ENCODE results near the gene RHBDF1. TPM values are rescaled to one million over a fixed set of nuclear protein-coding genes. Genes with fewer than 3 reads are reported as not detected.

RHBDF1 gene
- total and polyA plus RNA-seq, 10 of the 15 experiments (the other 5 are each of a cell fraction or from before 2014, with no cell fraction given), result 0.04 to 0.85 (median 0.36) TPM; not detected in 3

GRCh38 chr16:88613-89012, 16.2 kb upstream of the RHBDF1 start:
- H3K79me2 ChIP-seq (ENCODE audit: control insufficient read depth, insufficient read depth, low read length), result no peaks in the 10 kb centered on the region
- BruUV-seq (replicated peaks), result no TSS peak
- H3K9ac ChIP-seq (ENCODE audit: control insufficient read depth, insufficient read depth, low read length), result no peak overlapping the region
- in situ Hi-C loops (cut with MboI) (no loop called here), intact Hi-C loops (cut with micrococcal nuclease; ENCODE audit: unreplicated experiment) (no loop called here)
- POLR2A ChIA-PET, result no interaction called here
- peaks cover 5 to 23% of the 10 kb centered on the region in 2 experiments; a peak in 3 of 4 replicates for H3K36me3 ChIP-seq (ENCODE audit: control insufficient read depth in 2 of 2, insufficient read depth in 2 of 2, low read length in 1 of 2)
- H2AFZ ChIP-seq (ENCODE audit: control insufficient read depth, low read depth, low read length), result no peak overlapping the region
- CTCF ChIA-PET, result no interaction called here
- DNase-seq (ENCODE audit: low read depth, low spot score), result no peak
- H3K27ac ChIP-seq (ENCODE audit: control insufficient read depth, insufficient read depth), result no peak overlapping the region
- TF ChIP-seq POLR2A (IDR thresholded peaks at IDR 0.05; ENCODE audit: low read depth, low read length) (peak; percentile 55), STAT3 (IDR thresholded peaks at IDR 0.05; ENCODE audit: low read depth, low read length) (no peak)
- H4K20me1 ChIP-seq (ENCODE audit: control insufficient read depth, insufficient read depth), result no peaks in the 10 kb centered on the region
- H3K27me3 ChIP-seq (replicated peaks in 1 of 2; ENCODE audit: control insufficient read depth in 2 of 2, insufficient read depth in 2 of 2, low read length in 1 of 2), result no peaks in the 10 kb centered on the region
- H3K4me3 ChIP-seq, result no peak overlapping the region
- FAIRE-seq, result no peak
- RAD21 ChIA-PET (ENCODE audit: unreplicated experiment), result no interaction called here
- SMC1A ChIA-PET (ENCODE audit: uncharacterized antibody, unreplicated experiment), result no interaction called here
- 94% methylated on average over 14 of the region's 14 CpGs for WGBS (ENCODE audit: insufficient coverage, insufficient replicate concordance, low lambda C conversion rate, missing lambda C conversion rate)
- H3K4me1 ChIP-seq (ENCODE audit: control insufficient read depth, insufficient read depth, low read length), result peaks cover 17% of the 10 kb centered on the region
- no peaks in the 10 kb centered on the region for H3K9me3 ChIP-seq (replicated peaks; ENCODE audit: control insufficient read depth, insufficient read depth, low read length)
- no peak for ATAC-seq
- H3K4me2 ChIP-seq (ENCODE audit: control insufficient read depth, insufficient read depth), result no peak overlapping the region

- H3K4me1 ChIP-seq (ENCODE audit: control insufficient read depth, insufficient read depth, low read length), result peaks cover 17% of the 10 kb centered on the region
- BruUV-seq (replicated peaks), result no TSS peak
- H3K27me3 ChIP-seq (replicated peaks in 1 of 2; ENCODE audit: control insufficient read depth in 2 of 2, insufficient read depth in 2 of 2, low read length in 1 of 2), result no peaks in the 10 kb centered on the region
- POLR2A ChIA-PET, result interaction anchor here (0.5 to 0.9 kb wide), 2 partner anchors 11 to 45 kb away, joined by 3 read pairs; no protein-coding TSS in a partner anchor
- no peaks in the 10 kb centered on the region for H3K79me2 ChIP-seq (ENCODE audit: control insufficient read depth, insufficient read depth, low read length)
- H4K20me1 ChIP-seq (ENCODE audit: control insufficient read depth, insufficient read depth), result no peaks in the 10 kb centered on the region
- H3K4me3 ChIP-seq, result no peak overlapping the region
- no peak overlapping the region for H3K27ac ChIP-seq (ENCODE audit: control insufficient read depth, insufficient read depth)
- RAD21 ChIA-PET (ENCODE audit: unreplicated experiment), result interaction anchor here (1.0 kb wide), 1 partner anchor 10 kb away, joined by 3 read pairs; no protein-coding TSS in a partner anchor
- no peak overlapping the region for H3K9ac ChIP-seq (ENCODE audit: control insufficient read depth, insufficient read depth, low read length)
- no peaks in the 10 kb centered on the region for H3K9me3 ChIP-seq (replicated peaks; ENCODE audit: control insufficient read depth, insufficient read depth, low read length)
- H3K36me3 ChIP-seq (ENCODE audit: control insufficient read depth in 2 of 2, insufficient read depth in 2 of 2, low read length in 1 of 2), result peaks cover 9 to 23% of the 10 kb centered on the region in 2 experiments; a peak in 3 of 4 replicates
- SMC1A ChIA-PET (ENCODE audit: uncharacterized antibody, unreplicated experiment), result no interaction called here
- no peak for DNase-seq (ENCODE audit: low read depth, low spot score)
- no peak for ATAC-seq
- intact Hi-C loops (cut with micrococcal nuclease; ENCODE audit: unreplicated experiment) (no loop called here), in situ Hi-C loops (cut with MboI) (no loop called here)
- no peak for FAIRE-seq
- H2AFZ ChIP-seq (ENCODE audit: control insufficient read depth, low read depth, low read length), result no peak overlapping the region
- WGBS (ENCODE audit: insufficient coverage, insufficient replicate concordance, low lambda C conversion rate, missing lambda C conversion rate), result 98% methylated on average over 22 of the region's 23 CpGs
- CTCF ChIA-PET, result interaction anchor here (1.1 to 3.3 kb wide), 3 partner anchors 9 to 21 kb away, joined by 3 to 27 read pairs (median 12); no protein-coding TSS in a partner anchor
- H3K4me2 ChIP-seq (ENCODE audit: control insufficient read depth, insufficient read depth), result no peak overlapping the region
- TF ChIP-seq ZNF207 (IDR thresholded peaks at IDR 0.05; ENCODE audit: borderline replicate concordance), result no peak
- TF ChIP-seq, protein P1, sequence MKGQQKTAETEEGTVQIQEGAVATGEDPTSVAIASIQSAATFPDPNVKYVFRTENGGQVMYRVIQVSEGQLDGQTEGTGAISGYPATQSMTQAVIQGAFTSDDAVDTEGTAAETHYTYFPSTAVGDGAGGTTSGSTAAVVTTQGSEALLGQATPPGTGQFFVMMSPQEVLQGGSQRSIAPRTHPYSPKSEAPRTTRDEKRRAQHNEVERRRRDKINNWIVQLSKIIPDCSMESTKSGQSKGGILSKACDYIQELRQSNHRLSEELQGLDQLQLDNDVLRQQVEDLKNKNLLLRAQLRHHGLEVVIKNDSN (IDR thresholded peaks at IDR 0.05; ENCODE audit: borderline replicate concordance, extremely low read length, insufficient read depth, low read depth, low read length), result no peak
- no peak for TF ChIP-seq SMC3 (IDR thresholded peaks at IDR 0.05; ENCODE audit: borderline replicate concordance, low read length)
- TF ChIP-seq SREBF2 (IDR thresholded peaks at IDR 0.05; ENCODE audit: low read length), result no peak
- no peak for TF ChIP-seq YY1 (IDR thresholded peaks at IDR 0.05; ENCODE audit: low read depth, low read length)
- no peak for TF ChIP-seq WRNIP1 (IDR thresholded peaks at IDR 0.05; ENCODE audit: borderline replicate concordance, low read depth, low read length)
- TF ChIP-seq, protein P2, sequence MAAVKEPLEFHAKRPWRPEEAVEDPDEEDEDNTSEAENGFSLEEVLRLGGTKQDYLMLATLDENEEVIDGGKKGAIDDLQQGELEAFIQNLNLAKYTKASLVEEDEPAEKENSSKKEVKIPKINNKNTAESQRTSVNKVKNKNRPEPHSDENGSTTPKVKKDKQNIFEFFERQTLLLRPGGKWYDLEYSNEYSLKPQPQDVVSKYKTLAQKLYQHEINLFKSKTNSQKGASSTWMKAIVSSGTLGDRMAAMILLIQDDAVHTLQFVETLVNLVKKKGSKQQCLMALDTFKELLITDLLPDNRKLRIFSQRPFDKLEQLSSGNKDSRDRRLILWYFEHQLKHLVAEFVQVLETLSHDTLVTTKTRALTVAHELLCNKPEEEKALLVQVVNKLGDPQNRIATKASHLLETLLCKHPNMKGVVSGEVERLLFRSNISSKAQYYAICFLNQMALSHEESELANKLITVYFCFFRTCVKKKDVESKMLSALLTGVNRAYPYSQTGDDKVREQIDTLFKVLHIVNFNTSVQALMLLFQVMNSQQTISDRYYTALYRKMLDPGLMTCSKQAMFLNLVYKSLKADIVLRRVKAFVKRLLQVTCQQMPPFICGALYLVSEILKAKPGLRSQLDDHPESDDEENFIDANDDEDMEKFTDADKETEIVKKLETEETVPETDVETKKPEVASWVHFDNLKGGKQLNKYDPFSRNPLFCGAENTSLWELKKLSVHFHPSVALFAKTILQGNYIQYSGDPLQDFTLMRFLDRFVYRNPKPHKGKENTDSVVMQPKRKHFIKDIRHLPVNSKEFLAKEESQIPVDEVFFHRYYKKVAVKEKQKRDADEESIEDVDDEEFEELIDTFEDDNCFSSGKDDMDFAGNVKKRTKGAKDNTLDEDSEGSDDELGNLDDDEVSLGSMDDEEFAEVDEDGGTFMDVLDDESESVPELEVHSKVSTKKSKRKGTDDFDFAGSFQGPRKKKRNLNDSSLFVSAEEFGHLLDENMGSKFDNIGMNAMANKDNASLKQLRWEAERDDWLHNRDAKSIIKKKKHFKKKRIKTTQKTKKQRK (IDR thresholded peaks at IDR 0.05; ENCODE audit: low read depth, low read length), result no peak
- TF ChIP-seq, protein P3, sequence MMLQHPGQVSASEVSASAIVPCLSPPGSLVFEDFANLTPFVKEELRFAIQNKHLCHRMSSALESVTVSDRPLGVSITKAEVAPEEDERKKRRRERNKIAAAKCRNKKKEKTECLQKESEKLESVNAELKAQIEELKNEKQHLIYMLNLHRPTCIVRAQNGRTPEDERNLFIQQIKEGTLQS (IDR thresholded peaks at IDR 0.05; ENCODE audit: borderline replicate concordance, extremely low read depth, low read depth, low read length), result no peak
- TF ChIP-seq ZBED1 (IDR thresholded peaks at IDR 0.05; ENCODE audit: borderline replicate concordance), result no peak
- TF ChIP-seq IRF4 (IDR thresholded peaks at IDR 0.05; ENCODE audit: low read depth, low read length), result no peak
- no peak for TF ChIP-seq SUPT20H (IDR thresholded peaks at IDR 0.05; ENCODE audit: borderline replicate concordance, control insufficient read depth, low read depth, low read length)
Measured at GRCh38 chr16:86483-86952, 14.1 kb upstream of the RHBDF1 start.
